Mesothelial cell of epicardium (in vitro differentiated cells): ENCODE results near the gene VWC2L. TPM values are rescaled to one million over a fixed set of nuclear protein-coding genes. Genes with fewer than 3 reads are reported as not detected.

Experiments used
- DNase-seq, 2 experiments: peaks; one replicate each; pipeline ENCODE4 v3.0.0; 2021; ENCODE audit warnings: low spot score in 2 of 2; ENCODE audit not compliant: unreplicated experiment in 2 of 2
- H3K27ac Mint-ChIP-seq: 2 replicates; pipeline ENCODE4 v1.8.0; 2021; ENCODE audit warnings: mixed read lengths
- H3K27me3 Mint-ChIP-seq: 2 replicates; pipeline ENCODE4 v1.8.0; 2021; ENCODE audit warnings: low read depth, mixed read lengths
- H3K36me3 Mint-ChIP-seq: 2 replicates; pipeline ENCODE4 v1.8.0; 2021; ENCODE audit warnings: mixed read lengths
- H3K4me1 Mint-ChIP-seq: 2 replicates; pipeline ENCODE4 v1.8.0; 2021; ENCODE audit warnings: mixed read lengths
- H3K4me3 Mint-ChIP-seq: 2 replicates; pipeline ENCODE4 v1.8.0; 2021; ENCODE audit warnings: mild to moderate bottlenecking, moderate library complexity, mixed read lengths
- H3K9me3 Mint-ChIP-seq: 2 replicates; pipeline ENCODE4 v1.8.0; 2021; ENCODE audit warnings: mixed read lengths
- total RNA-seq: library from RNA; stranded (reverse); gene quantifications from 3 replicates; pipeline ENCODE4 v1.2.1, GENCODE V29; 2021
- TF ChIP-seq, protein P1 (sequence below): fragments of 200-600 bp; sonication (generic); IDR thresholded peaks from one replicate; pipeline ENCODE4 v1.5.0; 2021; ENCODE audit warnings: antibody characterized with exemption; ENCODE audit not compliant: unreplicated experiment

Gene VWC2L
- total RNA-seq, 1 donor from 2014 or later, result not detected

DNA sequence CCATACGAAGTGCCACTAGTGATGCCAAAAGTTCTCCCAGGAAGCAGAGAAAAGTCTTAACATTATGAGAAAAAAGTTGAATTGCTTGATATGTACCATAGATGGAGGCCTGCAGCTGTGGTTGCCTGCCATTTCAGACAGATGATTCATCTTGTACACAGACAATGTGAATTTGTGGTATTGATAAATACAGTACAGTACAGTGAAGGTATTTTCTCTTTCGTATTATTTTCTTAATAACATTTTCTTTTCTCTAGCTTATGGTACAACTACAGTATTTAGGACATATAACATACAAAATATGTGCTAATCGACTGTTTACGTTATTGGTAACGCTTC, 33.6 kb upstream of the VWC2L start:
- TF ChIP-seq, protein P1, sequence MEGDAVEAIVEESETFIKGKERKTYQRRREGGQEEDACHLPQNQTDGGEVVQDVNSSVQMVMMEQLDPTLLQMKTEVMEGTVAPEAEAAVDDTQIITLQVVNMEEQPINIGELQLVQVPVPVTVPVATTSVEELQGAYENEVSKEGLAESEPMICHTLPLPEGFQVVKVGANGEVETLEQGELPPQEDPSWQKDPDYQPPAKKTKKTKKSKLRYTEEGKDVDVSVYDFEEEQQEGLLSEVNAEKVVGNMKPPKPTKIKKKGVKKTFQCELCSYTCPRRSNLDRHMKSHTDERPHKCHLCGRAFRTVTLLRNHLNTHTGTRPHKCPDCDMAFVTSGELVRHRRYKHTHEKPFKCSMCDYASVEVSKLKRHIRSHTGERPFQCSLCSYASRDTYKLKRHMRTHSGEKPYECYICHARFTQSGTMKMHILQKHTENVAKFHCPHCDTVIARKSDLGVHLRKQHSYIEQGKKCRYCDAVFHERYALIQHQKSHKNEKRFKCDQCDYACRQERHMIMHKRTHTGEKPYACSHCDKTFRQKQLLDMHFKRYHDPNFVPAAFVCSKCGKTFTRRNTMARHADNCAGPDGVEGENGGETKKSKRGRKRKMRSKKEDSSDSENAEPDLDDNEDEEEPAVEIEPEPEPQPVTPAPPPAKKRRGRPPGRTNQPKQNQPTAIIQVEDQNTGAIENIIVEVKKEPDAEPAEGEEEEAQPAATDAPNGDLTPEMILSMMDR, result no peak
- no peak overlapping the region for H3K27ac Mint-ChIP-seq
- no peaks in the 10 kb centered on the region for H3K9me3 Mint-ChIP-seq
- no peaks in the 10 kb centered on the region for H3K27me3 Mint-ChIP-seq
- no peak for DNase-seq
- peaks cover 22% of the 10 kb centered on the region for H3K4me1 Mint-ChIP-seq
- no peaks in the 10 kb centered on the region for H3K36me3 Mint-ChIP-seq
- no peak overlapping the region for H3K4me3 Mint-ChIP-seq

DNA sequence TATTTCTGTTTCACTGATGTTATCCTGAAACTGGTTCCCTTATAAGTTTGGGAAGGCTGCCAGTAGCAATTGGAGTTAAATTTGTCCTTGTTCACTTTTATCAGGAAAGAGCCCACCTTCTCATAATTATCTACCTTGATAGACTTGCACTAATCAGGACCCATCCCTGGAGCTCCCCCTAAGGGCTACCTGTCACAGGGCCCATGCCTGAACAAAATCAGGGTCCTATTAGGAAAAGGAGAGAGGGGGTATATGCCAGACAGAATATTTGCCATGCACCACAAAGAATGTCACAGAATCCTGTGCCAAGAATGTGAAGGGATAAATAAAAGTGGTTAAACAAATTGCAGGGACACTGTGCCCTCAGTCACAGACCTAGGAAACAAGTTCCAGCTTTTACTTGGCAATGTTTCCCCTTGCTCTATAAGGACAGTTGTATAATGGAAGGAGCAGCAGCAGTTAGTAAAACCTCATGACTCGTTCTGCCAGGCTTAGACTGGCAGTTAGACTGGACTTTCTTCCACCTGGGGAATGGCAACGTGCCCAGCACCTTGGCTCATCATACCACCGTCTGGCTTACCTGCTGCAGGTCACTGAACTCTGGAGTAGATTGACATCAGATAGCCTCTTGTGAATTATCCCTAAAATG, 32.3 kb upstream of the VWC2L start:
- Mint-ChIP-seq H3K9me3 (no peaks in the 10 kb centered on the region), H3K4me1 (peaks cover 20% of the 10 kb centered on the region), H3K27me3 (no peaks in the 10 kb centered on the region), H3K4me3 (no peak overlapping the region), H3K36me3 (no peaks in the 10 kb centered on the region), H3K27ac (no peak overlapping the region)
- TF ChIP-seq, protein P1, result no peak
- DNase-seq, result no peak

DNA sequence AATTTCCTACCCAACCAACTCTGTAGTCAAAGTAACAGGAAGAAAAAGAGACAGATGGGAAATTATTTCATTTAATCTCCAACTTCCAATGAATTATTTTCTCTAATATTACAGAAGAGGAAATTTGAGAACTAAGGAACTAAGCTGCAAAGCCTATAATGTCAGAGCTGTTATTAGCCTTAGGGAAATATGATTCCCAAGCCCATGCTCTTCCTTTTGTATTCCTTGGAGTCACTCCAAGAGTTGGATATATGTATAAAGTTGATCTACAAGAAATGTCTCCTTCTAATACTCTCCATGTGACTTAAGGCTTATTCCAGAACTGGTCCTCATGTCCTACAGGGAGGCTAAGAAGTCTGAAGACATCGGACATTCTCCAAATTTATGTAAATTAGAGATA, 31.6 kb upstream of the VWC2L start:
- H3K4me1 Mint-ChIP-seq, result peaks cover 19% of the 10 kb centered on the region
- no peak overlapping the region for H3K4me3 Mint-ChIP-seq
- H3K36me3 Mint-ChIP-seq, result no peaks in the 10 kb centered on the region
- H3K27me3 Mint-ChIP-seq, result no peaks in the 10 kb centered on the region
- H3K9me3 Mint-ChIP-seq, result no peaks in the 10 kb centered on the region
- TF ChIP-seq, protein P1, result no peak
- no peak overlapping the region for H3K27ac Mint-ChIP-seq
- no peak for DNase-seq

DNA sequence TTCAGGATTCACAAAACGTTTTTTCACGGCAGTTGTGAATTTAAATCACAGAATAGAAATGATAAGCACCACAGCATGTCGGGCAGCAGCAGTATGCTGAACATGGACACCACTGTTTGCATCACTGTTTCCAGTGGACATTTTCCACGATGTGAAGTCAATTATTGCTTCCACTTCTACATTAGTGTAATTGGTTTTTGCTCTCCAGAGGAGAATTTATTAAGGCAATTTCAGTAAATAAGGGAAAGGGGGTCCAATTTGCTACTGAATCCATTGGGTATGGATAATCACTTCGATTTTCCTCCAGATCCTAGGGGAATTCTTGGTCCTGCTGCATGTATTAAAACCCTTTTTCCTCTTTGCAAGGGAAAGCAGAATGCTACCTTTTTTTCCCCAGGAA, 30.2 kb upstream of the VWC2L start:
- H3K4me3 Mint-ChIP-seq, result no peak overlapping the region
- TF ChIP-seq, protein P1, result no peak

DNA sequence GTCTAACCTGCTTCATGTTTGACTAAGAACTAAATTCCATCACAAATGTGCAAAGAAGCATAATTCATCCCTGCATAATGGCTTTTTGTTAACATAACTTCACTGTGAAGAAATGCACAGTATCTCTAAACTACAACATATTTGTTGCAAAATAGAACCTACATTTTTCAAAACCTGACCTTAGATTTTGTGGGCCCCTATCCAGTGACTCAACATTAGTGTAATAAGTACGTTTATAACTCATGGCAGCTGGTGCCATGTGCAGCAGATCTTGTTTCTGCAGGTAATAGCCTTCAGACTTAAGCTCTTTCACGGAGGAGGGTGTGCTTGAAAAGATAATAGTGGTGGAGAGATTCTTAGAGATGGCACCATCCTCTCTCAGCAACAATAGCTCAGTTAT, 28.6 kb upstream of the VWC2L start:
- Mint-ChIP-seq H3K36me3 (no peaks in the 10 kb centered on the region), H3K4me3 (no peak overlapping the region), H3K27me3 (no peaks in the 10 kb centered on the region), H3K27ac (no peak overlapping the region), H3K9me3 (no peaks in the 10 kb centered on the region), H3K4me1 (peaks cover 19% of the 10 kb centered on the region)
- TF ChIP-seq, protein P1, result no peak
- DNase-seq, result no peak

More for the DNA sequence above, 30.2 kb upstream of the VWC2L start:
- H3K27ac Mint-ChIP-seq, result no peak overlapping the region
- H3K9me3 Mint-ChIP-seq, result no peaks in the 10 kb centered on the region
- H3K4me1 Mint-ChIP-seq, result peaks cover 19% of the 10 kb centered on the region
- no peaks in the 10 kb centered on the region for H3K27me3 Mint-ChIP-seq
- DNase-seq, result no peak
- no peaks in the 10 kb centered on the region for H3K36me3 Mint-ChIP-seq

DNA sequence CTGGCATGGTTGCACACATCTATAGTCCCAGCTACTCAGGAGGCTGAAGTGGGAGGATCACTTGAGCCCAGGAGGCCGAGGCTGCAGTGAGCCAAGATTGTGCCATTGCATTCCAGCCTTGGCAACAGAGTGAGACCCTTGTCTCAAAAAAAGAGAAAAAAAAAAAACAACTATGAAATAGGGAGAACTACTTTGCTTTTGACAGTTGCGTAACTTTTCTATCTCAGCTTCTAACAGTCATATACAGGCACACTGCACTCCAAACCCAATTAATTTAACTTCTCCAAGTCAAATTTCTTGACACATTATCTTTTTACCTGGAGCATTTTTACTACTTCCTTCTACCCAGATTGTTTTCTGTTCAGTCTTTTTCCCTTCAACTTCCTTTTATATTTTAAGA, 24.1 kb upstream of the VWC2L start:
- H3K27ac Mint-ChIP-seq, result no peak overlapping the region
- TF ChIP-seq, protein P1, result no peak
- DNase-seq, result no peak
- no peaks in the 10 kb centered on the region for H3K9me3 Mint-ChIP-seq
- no peaks in the 10 kb centered on the region for H3K36me3 Mint-ChIP-seq
- peaks cover 5% of the 10 kb centered on the region for H3K4me1 Mint-ChIP-seq
- no peak overlapping the region for H3K4me3 Mint-ChIP-seq
- H3K27me3 Mint-ChIP-seq, result no peaks in the 10 kb centered on the region
